Measurements from ENCODE around the gene RCSD1.

The RCSD1 gene

DNA sequence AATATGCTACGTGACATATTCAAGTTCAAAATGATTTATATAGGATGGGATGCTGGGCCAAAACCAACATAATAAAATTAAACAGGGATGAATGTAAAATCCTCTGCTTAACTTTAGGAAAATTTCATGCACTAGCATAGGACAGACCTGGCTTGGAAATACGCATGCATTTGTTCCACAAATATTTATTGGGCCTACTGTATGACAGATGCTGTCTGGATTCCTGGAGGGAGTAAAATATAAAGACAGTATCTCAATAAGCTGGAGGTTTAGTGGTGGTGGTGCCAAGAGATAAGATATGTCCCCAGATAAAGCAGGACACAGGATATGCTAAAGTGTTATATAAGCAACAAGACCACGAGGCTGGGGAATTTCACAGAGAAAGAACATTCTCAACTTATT lies 15.1 kb downstream of the RCSD1 start:
- peaks cover 51% of the 10 kb centered on the region for H3K4me1 ChIP-seq (ENCODE audit: control insufficient read depth, low read length)
- peaks cover 15% of the 10 kb centered on the region for H4K20me1 ChIP-seq (ENCODE audit: control insufficient read depth, insufficient read depth, low read depth, low read length)
- H3K79me2 ChIP-seq (ENCODE audit: control insufficient read depth, low read length) = peaks cover 99% of the 10 kb centered on the region
- no peaks in the 10 kb centered on the region for H3K9me2 ChIP-seq (replicated peaks; ENCODE audit: control insufficient read depth, low read length)
- TF ChIP-seq EZH2phosphoT487 (IDR thresholded peaks at IDR 0.05; ENCODE audit: borderline replicate concordance, low read length) = no peak
- TF ChIP-seq, protein P1, sequence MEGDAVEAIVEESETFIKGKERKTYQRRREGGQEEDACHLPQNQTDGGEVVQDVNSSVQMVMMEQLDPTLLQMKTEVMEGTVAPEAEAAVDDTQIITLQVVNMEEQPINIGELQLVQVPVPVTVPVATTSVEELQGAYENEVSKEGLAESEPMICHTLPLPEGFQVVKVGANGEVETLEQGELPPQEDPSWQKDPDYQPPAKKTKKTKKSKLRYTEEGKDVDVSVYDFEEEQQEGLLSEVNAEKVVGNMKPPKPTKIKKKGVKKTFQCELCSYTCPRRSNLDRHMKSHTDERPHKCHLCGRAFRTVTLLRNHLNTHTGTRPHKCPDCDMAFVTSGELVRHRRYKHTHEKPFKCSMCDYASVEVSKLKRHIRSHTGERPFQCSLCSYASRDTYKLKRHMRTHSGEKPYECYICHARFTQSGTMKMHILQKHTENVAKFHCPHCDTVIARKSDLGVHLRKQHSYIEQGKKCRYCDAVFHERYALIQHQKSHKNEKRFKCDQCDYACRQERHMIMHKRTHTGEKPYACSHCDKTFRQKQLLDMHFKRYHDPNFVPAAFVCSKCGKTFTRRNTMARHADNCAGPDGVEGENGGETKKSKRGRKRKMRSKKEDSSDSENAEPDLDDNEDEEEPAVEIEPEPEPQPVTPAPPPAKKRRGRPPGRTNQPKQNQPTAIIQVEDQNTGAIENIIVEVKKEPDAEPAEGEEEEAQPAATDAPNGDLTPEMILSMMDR (IDR thresholded peaks at IDR 0.05; ENCODE audit: low read depth, low read length, poor library complexity, severe bottlenecking) = no peak
- no peak overlapping the region for H3K27ac ChIP-seq (ENCODE audit: low read depth, low read length)
- peaks cover 13% of the 10 kb centered on the region for H3F3A ChIP-seq (ENCODE audit: control insufficient read depth, insufficient read depth)
- H3K4me2 ChIP-seq (ENCODE audit: low read length) = no peak overlapping the region
- H3K4me3 ChIP-seq (ENCODE audit: low read length) = no peak overlapping the region
- no peaks in the 10 kb centered on the region for H3K9me3 ChIP-seq (ENCODE audit: control insufficient read depth, insufficient read depth, low read length)
- H3K36me3 ChIP-seq (ENCODE audit: control insufficient read depth, low read length) = peaks cover 76% of the 10 kb centered on the region
- H3K27me3 ChIP-seq (ENCODE audit: control insufficient read depth, low read length) = no peaks in the 10 kb centered on the region

- Histone ChIP-seq H3K9me2 (replicated peaks; ENCODE audit: control insufficient read depth, low read length) (no peaks in the 10 kb centered on the region), H3K27ac (ENCODE audit: low read depth, low read length) (no peak overlapping the region), H3K4me2 (ENCODE audit: low read length) (no peak overlapping the region), H4K20me1 (ENCODE audit: control insufficient read depth, insufficient read depth, low read depth, low read length) (peaks cover 20% of the 10 kb centered on the region), H3K4me3 (ENCODE audit: low read length) (no peak overlapping the region), H3K9me3 (ENCODE audit: control insufficient read depth, insufficient read depth, low read length) (no peaks in the 10 kb centered on the region), H3K36me3 (ENCODE audit: control insufficient read depth, low read length) (peaks cover 76% of the 10 kb centered on the region), H3F3A (ENCODE audit: control insufficient read depth, insufficient read depth) (peaks cover 13% of the 10 kb centered on the region), H3K4me1 (ENCODE audit: control insufficient read depth, low read length) (peaks cover 58% of the 10 kb centered on the region), H3K27me3 (ENCODE audit: control insufficient read depth, low read length) (no peaks in the 10 kb centered on the region), H3K79me2 (ENCODE audit: control insufficient read depth, low read length) (peaks cover 99% of the 10 kb centered on the region)
- TF ChIP-seq, protein P1 (IDR thresholded peaks at IDR 0.05; ENCODE audit: low read depth, low read length, poor library complexity, severe bottlenecking) = no peak
- no peak for TF ChIP-seq EZH2phosphoT487 (IDR thresholded peaks at IDR 0.05; ENCODE audit: borderline replicate concordance, low read length)
Observed at GRCh38 chr1:167645625-167646414, 15.8 kb downstream of the RCSD1 start.

GRCh38 chr1:167648252-167648849 lies 18.3 kb downstream of the RCSD1 start:
- H3K9me2 ChIP-seq (replicated peaks; ENCODE audit: control insufficient read depth, low read length) = no peaks in the 10 kb centered on the region
- H3F3A ChIP-seq (ENCODE audit: control insufficient read depth, insufficient read depth) = peaks cover 13% of the 10 kb centered on the region; the same call in 1 of the 2 replicates
- H3K4me3 ChIP-seq (ENCODE audit: low read length) = no peak overlapping the region
- no peaks in the 10 kb centered on the region for H3K9me3 ChIP-seq (ENCODE audit: control insufficient read depth, insufficient read depth, low read length)
- peak overlapping the region; percentile 69 for H3K4me2 ChIP-seq (ENCODE audit: low read length)
- H3K27ac ChIP-seq (ENCODE audit: low read depth, low read length) = no peak overlapping the region
- no peak for TF ChIP-seq EZH2phosphoT487 (IDR thresholded peaks at IDR 0.05; ENCODE audit: borderline replicate concordance, low read length)
- TF ChIP-seq, protein P1 (IDR thresholded peaks at IDR 0.05; ENCODE audit: low read depth, low read length, poor library complexity, severe bottlenecking) = no peak
- H3K79me2 ChIP-seq (ENCODE audit: control insufficient read depth, low read length) = peaks cover 99% of the 10 kb centered on the region
- peaks cover 72% of the 10 kb centered on the region for H3K36me3 ChIP-seq (ENCODE audit: control insufficient read depth, low read length)
- no peaks in the 10 kb centered on the region for H3K27me3 ChIP-seq (ENCODE audit: control insufficient read depth, low read length)
- H4K20me1 ChIP-seq (ENCODE audit: control insufficient read depth, insufficient read depth, low read depth, low read length) = peaks cover 33% of the 10 kb centered on the region
- H3K4me1 ChIP-seq (ENCODE audit: control insufficient read depth, low read length) = peaks cover 80% of the 10 kb centered on the region

Measured in DOHH2 (cell line).